Mesendoderm (in vitro differentiated cells): Measurements from ENCODE around the gene OCLN.
"Not testable (repeated sequence)": the region's sequence is repeated elsewhere in the genome, so short reads cannot be mapped to it uniquely, and the experiment has no call there.

ENCODE experiments used
- DNase-seq: peaks from one replicate; pipeline ENCODE4 v3.0.0; 2013
- H2AK5ac ChIP-seq: 2 replicates; pipeline ENCODE4 v1.6.1; 2013; ENCODE audit warnings: low read length, inconsistent platforms
- H2BK120ac ChIP-seq: 2 replicates; pipeline ENCODE4 v1.6.1; 2013; ENCODE audit warnings: low read depth, mild to moderate bottlenecking, low read length, moderate library complexity, mixed read lengths
- H2BK15ac ChIP-seq: replicated peaks from 2 replicates; pipeline ENCODE4 v1.6.1; 2013; ENCODE audit warnings: low read depth, mild to moderate bottlenecking, moderate library complexity
- H2BK5ac ChIP-seq: 2 replicates; pipeline ENCODE4 v1.6.1; 2013; ENCODE audit warnings: low read length, inconsistent platforms
- H3K18ac ChIP-seq: 2 replicates; pipeline ENCODE4 v1.6.1; 2013; ENCODE audit warnings: mild to moderate bottlenecking, low read length, mixed read lengths
- H3K23ac ChIP-seq: one replicate; pipeline ENCODE4 v1.6.1; 2013; ENCODE audit warnings: low read length
- H3K27ac ChIP-seq: 2 replicates; pipeline ENCODE4 v1.5.1; 2013; ENCODE audit warnings: low read depth, mild to moderate bottlenecking, inconsistent platforms, low read length, moderate library complexity
- H3K27me3 ChIP-seq: 2 replicates; pipeline ENCODE4 v1.6.1; 2013; ENCODE audit warnings: low read length, control low read depth, mild to moderate bottlenecking, inconsistent platforms; ENCODE audit not compliant: insufficient read depth, poor library complexity
- H3K36me3 ChIP-seq: 2 replicates; pipeline ENCODE4 v1.6.1; 2013; ENCODE audit warnings: low read length, inconsistent platforms; ENCODE audit not compliant: control insufficient read depth, insufficient read depth
- H3K4ac ChIP-seq: one replicate; pipeline ENCODE4 v1.6.1; 2013; ENCODE audit warnings: low read depth, mild to moderate bottlenecking, low read length, moderate library complexity
- H3K4me1 ChIP-seq: 2 replicates; pipeline ENCODE4 v1.6.1; 2013; ENCODE audit warnings: low read depth, low read length, inconsistent platforms; ENCODE audit not compliant: control insufficient read depth
- H3K4me2 ChIP-seq: 2 replicates; pipeline ENCODE4 v1.6.1; 2013; ENCODE audit warnings: low read length
- H3K4me3 ChIP-seq: 2 replicates; pipeline ENCODE4 v1.5.1; 2013; ENCODE audit warnings: mild to moderate bottlenecking, low read length
- H3K56ac ChIP-seq: one replicate; pipeline ENCODE4 v1.6.1; 2013; ENCODE audit warnings: low read length
- H3K79me1 ChIP-seq: 2 replicates; pipeline ENCODE4 v1.6.1; 2013; ENCODE audit warnings: low read length, inconsistent platforms
- H3K79me2 ChIP-seq: 2 replicates; pipeline ENCODE4 v1.6.1; 2013; ENCODE audit warnings: mild to moderate bottlenecking, low read length; ENCODE audit not compliant: control insufficient read depth, insufficient read depth
- H3K9ac ChIP-seq: 2 replicates; pipeline ENCODE4 v1.6.1; 2013; ENCODE audit warnings: low read length, inconsistent platforms
- H4K5ac ChIP-seq: one replicate; pipeline ENCODE4 v1.6.1; 2013; ENCODE audit warnings: low read length
- H4K8ac ChIP-seq: one replicate; pipeline ENCODE4 v1.6.1; 2013; ENCODE audit warnings: low read depth, mild to moderate bottlenecking, control low read depth, low read length, moderate library complexity
- WGBS: extraction: QIAGEN DNeasy Blood & Tissue Kit; methylation state at CpG from one replicate; pipeline ENCODE4 v1.1.7; 2013; ENCODE audit warnings: low lambda C conversion rate, missing lambda C conversion rate; ENCODE audit not compliant: insufficient coverage; ENCODE audit errors: extremely low coverage; 5-methylcytosine and 5-hydroxymethylcytosine counted together

Gene OCLN

GRCh38 chr5:69510694-69511093 lies 18.1 kb downstream of the OCLN start:
- Histone ChIP-seq H3K4ac (no peak overlapping the region), H3K56ac (no peak overlapping the region), H3K79me2 (no peaks in the 10 kb centered on the region), H3K4me3 (no peak overlapping the region), H2BK15ac (no peak overlapping the region), H3K27ac (no peak overlapping the region), H4K5ac (no peak overlapping the region), H2BK120ac (no peak overlapping the region), H3K23ac (no peak overlapping the region), H3K27me3 (no peaks in the 10 kb centered on the region), H3K18ac (no peak overlapping the region), H3K4me2 (no peak overlapping the region), H3K4me1 (no peaks in the 10 kb centered on the region), H3K9ac (no peak overlapping the region), H2BK5ac (no peak overlapping the region), H4K8ac (no peak overlapping the region), H2AK5ac (no peak overlapping the region), H3K79me1 (peaks cover 2% of the 10 kb centered on the region), H3K36me3 (peaks cover 5% of the 10 kb centered on the region)
- WGBS: no CpG with 5 or more reads among the region's 2 CpGs
- no peak for DNase-seq

GRCh38 chr5:69512740-69513260 lies 20.2 kb downstream of the OCLN start:
- Histone ChIP-seq H3K79me1 (peaks cover 2% of the 10 kb centered on the region), H3K4ac (no peak overlapping the region), H3K79me2 (no peaks in the 10 kb centered on the region), H2BK15ac (no peak overlapping the region), H3K27ac (no peak overlapping the region), H3K4me3 (no peak overlapping the region), H2AK5ac (no peak overlapping the region), H3K18ac (no peak overlapping the region), H4K5ac (no peak overlapping the region), H3K4me1 (no peaks in the 10 kb centered on the region), H3K36me3 (peaks cover 5% of the 10 kb centered on the region), H4K8ac (no peak overlapping the region), H2BK5ac (no peak overlapping the region), H3K23ac (no peak overlapping the region), H3K9ac (no peak overlapping the region), H3K56ac (no peak overlapping the region), H2BK120ac (no peak overlapping the region), H3K4me2 (no peak overlapping the region), H3K27me3 (no peaks in the 10 kb centered on the region)
- no CpG with 5 or more reads among the region's 2 CpGs for WGBS
- no peak for DNase-seq

DNA sequence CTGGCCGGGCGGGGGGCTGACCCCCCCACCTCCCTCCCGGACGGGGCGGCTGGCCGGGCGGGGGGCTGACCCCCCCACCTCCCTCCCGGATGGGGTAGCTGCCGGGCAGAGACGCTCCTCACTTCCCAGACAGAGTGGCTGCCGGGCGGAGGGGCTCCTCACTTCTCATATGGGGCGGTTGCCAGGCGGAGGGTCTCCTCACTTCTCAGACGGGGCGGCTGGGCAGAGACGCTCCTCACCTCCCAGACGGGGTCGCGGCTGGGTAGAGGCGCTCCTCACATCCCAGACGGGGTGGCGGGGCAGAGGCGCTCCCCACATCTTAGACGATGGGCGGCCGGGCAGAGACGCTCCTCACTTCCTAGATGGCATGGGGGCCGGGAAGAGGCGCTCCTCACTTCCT lies 23.0 kb downstream of the OCLN start:
- not testable (repeated sequence) for H4K8ac ChIP-seq, H2AK5ac ChIP-seq, H3K9ac ChIP-seq, H2BK120ac ChIP-seq, H3K27ac ChIP-seq, H3K4me1 ChIP-seq, H3K36me3 ChIP-seq, H3K4ac ChIP-seq, H3K4me2 ChIP-seq, H3K23ac ChIP-seq, H3K79me2 ChIP-seq, H3K4me3 ChIP-seq, DNase-seq, H2BK15ac ChIP-seq, H3K56ac ChIP-seq, H3K27me3 ChIP-seq, H3K18ac ChIP-seq, H3K79me1 ChIP-seq, H2BK5ac ChIP-seq, H4K5ac ChIP-seq
- WGBS: no CpG with 5 or more reads among the region's 30 CpGs

DNA sequence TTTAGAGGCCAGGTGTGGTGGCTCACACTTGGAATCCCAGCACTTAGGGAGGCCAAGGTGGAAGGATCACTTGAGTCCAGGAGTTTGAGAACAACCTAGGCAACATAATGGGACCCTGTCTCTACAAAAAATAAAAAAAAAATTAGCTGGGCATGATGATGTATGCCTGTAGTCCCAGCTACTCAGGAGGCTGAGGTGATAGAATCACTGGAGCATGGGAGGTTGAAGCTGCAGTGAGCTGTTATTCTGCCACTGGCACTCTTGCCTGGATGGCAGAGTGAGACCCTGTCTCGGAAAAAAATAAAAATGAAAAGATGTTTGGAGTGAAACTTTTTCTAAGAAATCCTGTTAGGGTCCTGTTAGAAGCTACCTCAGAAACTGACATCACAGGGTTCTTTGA lies 24.2 kb downstream of the OCLN start:
- Histone ChIP-seq H2BK15ac (no peak overlapping the region), H3K56ac (no peak overlapping the region), H3K4ac (no peak overlapping the region), H3K4me2 (no peak overlapping the region), H3K4me3 (no peak overlapping the region), H4K8ac (no peak overlapping the region), H4K5ac (no peak overlapping the region), H2BK120ac (no peak overlapping the region), H3K9ac (no peak overlapping the region), H3K4me1 (no peaks in the 10 kb centered on the region), H2AK5ac (no peak overlapping the region), H3K18ac (no peak overlapping the region), H3K36me3 (no peaks in the 10 kb centered on the region), H3K23ac (no peak overlapping the region), H3K27me3 (no peaks in the 10 kb centered on the region), H3K79me2 (no peaks in the 10 kb centered on the region), H3K79me1 (no peaks in the 10 kb centered on the region), H3K27ac (no peak overlapping the region), H2BK5ac (no peak overlapping the region)
- no CpG with 5 or more reads among the region's 1 CpG for WGBS
- DNase-seq: no peak

DNA sequence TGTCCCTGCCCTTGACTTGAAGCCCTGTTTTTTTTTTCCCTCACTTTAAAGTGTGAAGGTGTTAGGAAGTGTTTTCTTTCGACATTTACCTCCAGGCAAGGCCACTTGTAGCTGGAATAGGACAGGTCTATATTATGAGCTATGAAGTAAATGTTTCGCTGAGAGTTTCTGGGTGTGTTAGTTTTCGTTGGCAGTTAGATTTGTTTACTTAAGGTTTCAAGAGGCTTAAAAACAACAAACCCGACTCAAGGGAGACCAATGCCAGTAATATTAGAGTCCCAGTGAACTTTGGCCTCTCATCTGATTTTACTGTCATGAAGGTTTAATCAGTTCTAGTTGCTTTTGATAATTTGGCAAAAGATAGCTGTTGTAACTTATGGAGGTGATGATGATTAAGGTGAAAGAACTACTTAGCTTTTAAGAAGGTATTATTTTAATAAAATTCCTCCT lies 25.2 kb downstream of the OCLN start:
- Histone ChIP-seq H3K79me1 (no peaks in the 10 kb centered on the region), H4K8ac (no peak overlapping the region), H4K5ac (no peak overlapping the region)

DNA sequence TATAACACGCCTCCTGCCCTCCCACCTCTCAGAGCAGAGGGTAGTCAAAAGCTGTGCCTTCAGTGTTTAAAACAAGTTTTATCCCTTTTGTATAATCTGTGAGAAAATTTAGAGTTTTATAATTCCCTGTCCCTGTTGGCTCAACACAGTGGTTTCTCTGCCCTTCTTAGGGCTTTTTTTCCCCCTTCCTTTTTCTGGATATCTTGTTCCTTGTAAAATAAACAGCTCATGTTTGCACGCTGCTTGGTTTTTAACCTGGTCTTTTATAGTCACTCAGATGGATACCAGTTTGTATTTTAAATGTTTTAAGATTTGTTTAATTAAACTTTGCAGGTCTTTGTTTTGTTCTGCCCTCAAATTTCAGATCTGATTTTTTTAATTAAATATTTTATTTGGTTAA lies 26.7 kb downstream of the OCLN start:
- no CpG with 5 or more reads among the region's 2 CpGs for WGBS
- Histone ChIP-seq H3K23ac (no peak overlapping the region), H3K36me3 (no peaks in the 10 kb centered on the region), H3K79me1 (no peaks in the 10 kb centered on the region), H3K4ac (no peak overlapping the region), H3K9ac (no peak overlapping the region), H2BK120ac (no peak overlapping the region), H3K27ac (no peak overlapping the region), H3K56ac (no peak overlapping the region), H2BK15ac (no peak overlapping the region), H3K4me2 (no peak overlapping the region), H3K18ac (no peak overlapping the region), H3K4me3 (no peak overlapping the region), H2AK5ac (no peak overlapping the region), H4K8ac (no peak overlapping the region), H4K5ac (no peak overlapping the region), H3K27me3 (no peaks in the 10 kb centered on the region), H3K79me2 (no peaks in the 10 kb centered on the region), H2BK5ac (no peak overlapping the region), H3K4me1 (no peaks in the 10 kb centered on the region)
- DNase-seq: no peak

More for the DNA sequence above, 25.2 kb downstream of the OCLN start:
- Histone ChIP-seq H3K27me3 (no peaks in the 10 kb centered on the region), H3K23ac (no peak overlapping the region), H2AK5ac (no peak overlapping the region), H2BK5ac (no peak overlapping the region), H3K56ac (no peak overlapping the region), H2BK120ac (no peak overlapping the region), H3K79me2 (no peaks in the 10 kb centered on the region), H3K9ac (no peak overlapping the region), H3K4me3 (no peak overlapping the region), H3K4me1 (no peaks in the 10 kb centered on the region), H3K18ac (no peak overlapping the region), H3K4me2 (no peak overlapping the region), H3K4ac (no peak overlapping the region), H2BK15ac (no peak overlapping the region), H3K27ac (no peak overlapping the region), H3K36me3 (no peaks in the 10 kb centered on the region)
- DNase-seq: peak; percentile 22
- no CpG with 5 or more reads among the region's 4 CpGs for WGBS
